Heart left ventricle (tissue), 16 donors: ENCODE results near the gene MLIP. TPM values are rescaled to one million over a fixed set of nuclear protein-coding genes. Genes with fewer than 3 reads are reported as not detected.

Experiments used
- ATAC-seq, 4 donors: fragments of 200-7000 bp; cut with Tn5 transposase; one replicate each; pipeline ENCODE4 v1.9.1; 2020 to 2022; ENCODE audit warnings: moderate library complexity in 4 of 4, mild to moderate bottlenecking in 3 of 4, moderate number of reproducible peaks in 1 of 4
- DNase-seq, 5 donors: peaks; one replicate each; pipeline ENCODE4 v3.0.0-alpha.2; 2020
- H3K27ac ChIP-seq, 12 donors: fragments of 200-600 bp; sonication (generic) in 4 of 12; one replicate each; pipeline versions ENCODE4 v1.5.0 to v1.8.0; 2016 to 2022; ENCODE audit warnings: mild to moderate bottlenecking in 2 of 12
- H3K27me3 ChIP-seq, 9 donors: fragments of 200-600 bp; sonication (generic) in 2 of 9; one replicate each; pipeline versions ENCODE4 v1.5.1 to v1.8.0; 2016 to 2022; ENCODE audit warnings: mild to moderate bottlenecking in 3 of 9
- H3K36me3 ChIP-seq, 9 donors: fragments of 200-600 bp; sonication (generic) in 2 of 9; one replicate each; pipeline versions ENCODE4 v1.5.0 to v1.8.0; 2018 to 2022; ENCODE audit warnings: mild to moderate bottlenecking in 2 of 9
- H3K4me1 ChIP-seq, 12 donors: fragments of 200-600 bp; sonication (generic) in 4 of 12; one replicate each; pipeline versions ENCODE4 v1.5.0 to v1.8.0; 2016 to 2022; ENCODE audit warnings: mild to moderate bottlenecking in 3 of 12
- H3K4me3 ChIP-seq, 12 donors: fragments of 200-600 bp; sonication (generic) in 4 of 12; one replicate each; pipeline versions ENCODE4 v1.5.0 to v1.8.0; 2017 to 2022; ENCODE audit warnings: mild to moderate bottlenecking in 9 of 12, moderate library complexity in 4 of 12
- H3K9me3 ChIP-seq, 12 donors: fragments of 200-600 bp; sonication (generic) in 4 of 12; one replicate each; pipeline versions ENCODE4 v1.5.0 to v1.8.0; 2016 to 2022; ENCODE audit warnings: mild to moderate bottlenecking in 1 of 12
- CTCF ChIP-seq, 12 donors: fragments of 200-600 bp; sonication (generic) in 4 of 12; IDR thresholded peaks; one replicate each; pipeline versions ENCODE4 v1.5.0 to v1.8.0; 2018 to 2022; ENCODE audit warnings: antibody characterized with exemption in 12 of 12, mild to moderate bottlenecking in 5 of 12
- POLR2A ChIP-seq, 2 donors: fragments of 450-650 bp; IDR thresholded peaks; one replicate each; pipeline ENCODE4 v1.6.1; 2017; ENCODE audit warnings: antibody characterized with exemption in 2 of 2, mild to moderate bottlenecking in 2 of 2, moderate library complexity in 2 of 2
- WGBS, 4 donors: extraction: QIAGEN DNeasy Blood & Tissue Kit in 2 of 4; methylation state at CpG; one replicate each; pipeline versions ENCODE4 v1.1.5 to v1.1.7; 2013 to 2018; 5-methylcytosine and 5-hydroxymethylcytosine counted together
- intact Hi-C, 10 donors: fragments of 100-400 bp; cut with DNase I; formaldehyde crosslinking; loops; one replicate each; pipeline versions ENCODE4 v1.11.1 to v1.14.2; 2022
- polyA plus RNA-seq, 2 donors: library from polyadenylated mRNA; stranded (reverse); fragments of 200-250 nt; gene quantifications; one replicate each; pipeline ENCODE4 v1.2.3, GENCODE V29; 2013
- total RNA-seq, 9 donors: library from RNA; depleted of rRNA in 2 of 9; stranded (reverse); fragments of >200 nt in 2 of 9; fragmentation: NEBNext Ultra II Directional in 3 of 9; extraction: Animal tissue kit (Norgen Biotek cat#: 25700) in 3 of 9; gene quantifications; one replicate each; pipeline versions ENCODE4 v1.1.0 to v1.2.4, GENCODE V29; 2016 to 2023
- donor health status: ischemic (EF 13 %, LVEDD 7.1; RV severe dilation, severe dysfunction).
- donor health status: healthy with polysubstance abuse.
- donor health status: DM: no; HTN: yes; CAD: no.
- donor health status: DM: no; HTN: no; CAD: no.
- donor health status: ischemic (EF 25% LVEDD 6.9; RV normal size, moderate dysfunction).
- donor health status: ischemic (EF 25% LVEDD 5.7; RV mildly dilated, moderate dysfunction).
- donor health status: healthy.
- donor health status: DM: yes; HTN: yes; CAD: no.
- donor health status: ischemic (EF 35%, LVEDD 5.7; RV mildly dilated, moderate dysfunction).
- donor health status: nonischemic (EF 11% LVEDD 7.7; RV severe dilation, severe dysfunction).
- donor health status: DM: yes; HTN: yes; CAD: no.
- donor health status: PGD.
- donor health status: ischemic (EF 29% LVEDD 5.4; RV normal size, mild dysfunction).
- donor health status: nonischemic (EF 23%, LVEDD 6.1; RV moderate dilation, normal function).

Gene MLIP
- total and polyA plus RNA-seq, 11 donors = 130 to 522 (median 360) TPM

- H3K4me1 ChIP-seq = peaks cover 0 to 52% (median 14%) of the 10 kb centered on the region in 12 donors
- peaks cover 0 to 5% (median 0%) of the 10 kb centered on the region in 9 donors for H3K36me3 ChIP-seq
- WGBS, 4 donors = 73 to 80% (median 75%) methylated on average over 6 of the region's 6 CpGs
- no peak for ATAC-seq
- no peaks in the 10 kb centered on the region for H3K9me3 ChIP-seq
- TF ChIP-seq POLR2A (IDR thresholded peaks at IDR 0.05) (no peak), CTCF (IDR thresholded peaks at IDR 0.05) (no peak)
- no peak overlapping the region for H3K4me3 ChIP-seq
- H3K27me3 ChIP-seq = no peaks in the 10 kb centered on the region
- no peak overlapping the region for H3K27ac ChIP-seq
- intact Hi-C loops = no loop called here
- DNase-seq = no peak
These were observed 12.7 kb upstream of the MLIP start for GRCh38 chr6:54098450-54099044.

GRCh38 chr6:54099225-54099624, 12.0 kb upstream of the MLIP start:
- Histone ChIP-seq H3K27me3 (no peaks in the 10 kb centered on the region), H3K4me3 (no peak overlapping the region), H3K36me3 (peaks cover 0 to 5% (median 0%) of the 10 kb centered on the region in 9 donors), H3K27ac (no peak overlapping the region), H3K9me3 (no peaks in the 10 kb centered on the region), H3K4me1 (peaks cover 0 to 49% (median 11%) of the 10 kb centered on the region in 12 donors)
- no peak for TF ChIP-seq POLR2A (IDR thresholded peaks at IDR 0.05)
- no peak for TF ChIP-seq CTCF (IDR thresholded peaks at IDR 0.05)
- ATAC-seq (no peak), DNase-seq (no peak)
- intact Hi-C loops = no loop called here
- WGBS, 4 donors = 68 to 79% (median 76%) methylated on average over 3 of the region's 3 CpGs

GRCh38 chr6:54100411-54101006, 10.7 kb upstream of the MLIP start:
- ATAC-seq = no peak
- H3K27ac ChIP-seq = no peak overlapping the region
- peaks cover 0 to 50% (median 6%) of the 10 kb centered on the region in 12 donors for H3K4me1 ChIP-seq
- no peak for TF ChIP-seq POLR2A (IDR thresholded peaks at IDR 0.05)
- no peak for TF ChIP-seq CTCF (IDR thresholded peaks at IDR 0.05)
- no peak for DNase-seq
- no peak overlapping the region for H3K4me3 ChIP-seq
- intact Hi-C loops = no loop called here
- no peaks in the 10 kb centered on the region for H3K27me3 ChIP-seq
- WGBS, 4 donors = 48 to 70% (median 57%) methylated on average over 1 of the region's 1 CpG
- H3K36me3 ChIP-seq = peaks cover 0 to 5% (median 0%) of the 10 kb centered on the region in 9 donors
- H3K9me3 ChIP-seq = no peaks in the 10 kb centered on the region

GRCh38 chr6:54102238-54102637, 9.0 kb upstream of the MLIP start:
- 14 to 34% (median 28%) methylated on average over 1 of the region's 1 CpG for WGBS, 4 donors
- no peaks in the 10 kb centered on the region for H3K27me3 ChIP-seq
- no peak for TF ChIP-seq POLR2A (IDR thresholded peaks at IDR 0.05)
- TF ChIP-seq CTCF (IDR thresholded peaks at IDR 0.05) = no peak
- H3K27ac ChIP-seq = no peak overlapping the region
- no peaks in the 10 kb centered on the region for H3K9me3 ChIP-seq
- ATAC-seq (peak in 2 of 4 donors; percentile 42 to 51), DNase-seq (no peak)
- H3K4me1 ChIP-seq = peaks cover 0 to 62% (median 12%) of the 10 kb centered on the region in 12 donors
- intact Hi-C loops = no loop called here
- peaks cover 0 to 5% (median 0%) of the 10 kb centered on the region in 9 donors for H3K36me3 ChIP-seq
- H3K4me3 ChIP-seq = no peak overlapping the region
